NCI-H2081 treated with DMSO at 0.1 percent for 48 hours (cell line): ENCODE measurements around the gene BICDL2.
"Not testable (repeated sequence)": the region's sequence is repeated elsewhere in the genome, so short reads cannot be mapped to it uniquely, and the experiment has no call there.

Experiments
- DNase-seq: peaks from one replicate; lab custom pipeline; 2025; lab: John Stamatoyannopoulos, UW

Gene BICDL2

GRCh38 chr16:3063625-3064386 is 27.1 kb upstream of the BICDL2 start:
- no peak for DNase-seq

GRCh38 chr16:3062553-3062952 is 25.8 kb upstream of the BICDL2 start:
- DNase-seq: no peak

- DNase-seq: no peak
These were observed 23.8 kb upstream of the BICDL2 start for GRCh38 chr16:3060339-3061127.

GRCh38 chr16:3059723-3060242 is 23.0 kb upstream of the BICDL2 start:
- no peak for DNase-seq

GRCh38 chr16:3059041-3059722 is 22.4 kb upstream of the BICDL2 start:
- no peak for DNase-seq

GRCh38 chr16:3058139-3059030 is 21.6 kb upstream of the BICDL2 start:
- no peak for DNase-seq

GRCh38 chr16:3057181-3058138 is 20.7 kb upstream of the BICDL2 start:
- DNase-seq: no peak

- no peak for DNase-seq
These were observed 19.8 kb upstream of the BICDL2 start for GRCh38 chr16:3056336-3057180.

- not testable (repeated sequence) for DNase-seq
These were observed 19.0 kb upstream of the BICDL2 start for GRCh38 chr16:3055734-3056115.

- DNase-seq: no peak
These were observed 18.4 kb upstream of the BICDL2 start for GRCh38 chr16:3054965-3055733.

- not testable (repeated sequence) for DNase-seq
These were observed 16.6 kb upstream of the BICDL2 start for GRCh38 chr16:3053330-3053710.

- DNase-seq: not testable (repeated sequence)
These were observed 16.0 kb upstream of the BICDL2 start for GRCh38 chr16:3052571-3053329.

GRCh38 chr16:3051494-3051893 is 14.8 kb upstream of the BICDL2 start:
- no peak for DNase-seq

- DNase-seq: no peak
These were observed 14.3 kb upstream of the BICDL2 start for GRCh38 chr16:3051009-3051408.

GRCh38 chr16:3050487-3050886 is 13.7 kb upstream of the BICDL2 start:
- DNase-seq: no peak

- DNase-seq: no peak
These were observed 13.3 kb upstream of the BICDL2 start for GRCh38 chr16:3049921-3050481.

- DNase-seq: no peak
These were observed 10.6 kb upstream of the BICDL2 start for GRCh38 chr16:3047387-3047720.
